NB4 (cell line): Measurements from ENCODE around the gene BRSK1.

Experiments
- CTCF ChIP-seq: IDR thresholded peaks from one replicate; pipeline ENCODE4 v1.5.1; 2012; ENCODE audit warnings: low read depth, low read length
- POLR2A ChIP-seq: IDR thresholded peaks from 2 replicates; pipeline ENCODE4 v1.6.1; 2011; ENCODE audit warnings: mild to moderate bottlenecking; ENCODE audit not compliant: insufficient read length; ENCODE audit errors: extremely low read depth

DNA sequence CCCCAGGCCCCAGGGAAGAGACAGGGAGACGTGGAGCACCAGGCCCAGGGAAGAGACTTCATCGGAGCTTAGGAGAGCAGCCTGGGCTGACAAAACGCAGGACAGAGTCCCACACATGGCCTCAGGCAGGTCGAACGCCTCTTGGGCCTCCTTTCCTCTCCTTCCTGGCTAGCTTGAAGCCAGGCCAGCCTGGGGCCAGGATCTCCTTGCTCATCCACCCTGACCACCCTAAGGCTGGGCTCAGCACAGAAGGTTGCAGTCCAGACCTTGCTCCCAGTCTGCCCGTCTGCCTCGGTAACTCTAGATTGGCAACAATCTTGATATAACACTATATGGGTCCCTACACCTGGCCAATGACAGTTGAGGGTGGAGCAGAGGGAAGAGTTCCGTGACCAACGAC lies 35.1 kb upstream of the BRSK1 start:
- TF ChIP-seq CTCF (no peak), POLR2A (no peak)
